ENCODE results near the gene MYO9A. TPM values are rescaled to one million over a fixed set of nuclear protein-coding genes. Genes with fewer than 3 reads are reported as not detected.

Gene MYO9A
- total and polyA plus RNA-seq, 2 donors: 4.4 to 11.6 TPM

GRCh38 chr15:71974211-71974610 lies 143.7 kb downstream of the MYO9A start:
- Histone ChIP-seq H3K27ac (ENCODE audit: low read depth in 1 of 2, low read length in 1 of 2) (no peak overlapping the region), H3K4me1 (ENCODE audit: control insufficient read depth in 2 of 2, insufficient read depth in 2 of 2, low read length in 2 of 2) (no peaks in the 10 kb centered on the region), H3K9me3 (ENCODE audit: control insufficient read depth in 2 of 2, insufficient read depth in 1 of 2, low read length in 1 of 2) (no peaks in the 10 kb centered on the region), H3K36me3 (ENCODE audit: control insufficient read depth in 2 of 2, insufficient read depth in 2 of 2, low read length in 1 of 2) (no peaks in the 10 kb centered on the region), H3K4me3 (ENCODE audit: low read length in 2 of 2) (no peak overlapping the region), H3K27me3 (ENCODE audit: control insufficient read depth in 2 of 2, insufficient read depth in 1 of 2, low read length in 1 of 2) (no peaks in the 10 kb centered on the region)
- WGBS: 96% methylated on average over 3 of the region's 3 CpGs
- no peak for DNase-seq (ENCODE audit: low read depth in 6 of 9, low spot score in 9 of 9)

GRCh38 chr15:71973366-71973765 lies 144.6 kb downstream of the MYO9A start:
- WGBS: 99% methylated on average over 5 of the region's 5 CpGs
- no peaks in the 10 kb centered on the region for H3K27me3 ChIP-seq (ENCODE audit: control insufficient read depth in 2 of 2, insufficient read depth in 1 of 2, low read length in 1 of 2)
- H3K36me3 ChIP-seq (ENCODE audit: control insufficient read depth in 2 of 2, insufficient read depth in 2 of 2, low read length in 1 of 2): no peaks in the 10 kb centered on the region
- no peak overlapping the region for H3K27ac ChIP-seq (ENCODE audit: low read depth in 1 of 2, low read length in 1 of 2)
- no peak overlapping the region for H3K4me3 ChIP-seq (ENCODE audit: low read length in 2 of 2)
- no peaks in the 10 kb centered on the region for H3K4me1 ChIP-seq (ENCODE audit: control insufficient read depth in 2 of 2, insufficient read depth in 2 of 2, low read length in 2 of 2)
- no peak for DNase-seq (ENCODE audit: low read depth in 6 of 9, low spot score in 9 of 9)
- no peaks in the 10 kb centered on the region for H3K9me3 ChIP-seq (ENCODE audit: control insufficient read depth in 2 of 2, insufficient read depth in 1 of 2, low read length in 1 of 2)

GRCh38 chr15:71971905-71972304 lies 146.0 kb downstream of the MYO9A start:
- H3K4me1 ChIP-seq (ENCODE audit: control insufficient read depth in 2 of 2, insufficient read depth in 2 of 2, low read length in 2 of 2): no peaks in the 10 kb centered on the region
- H3K4me3 ChIP-seq (ENCODE audit: low read length in 2 of 2): no peak overlapping the region
- no peak overlapping the region for H3K27ac ChIP-seq (ENCODE audit: low read depth in 1 of 2, low read length in 1 of 2)
- WGBS: 98% methylated on average over 2 of the region's 2 CpGs
- H3K27me3 ChIP-seq (ENCODE audit: control insufficient read depth in 2 of 2, insufficient read depth in 1 of 2, low read length in 1 of 2): no peaks in the 10 kb centered on the region
- H3K9me3 ChIP-seq (ENCODE audit: control insufficient read depth in 2 of 2, insufficient read depth in 1 of 2, low read length in 1 of 2): no peaks in the 10 kb centered on the region
- no peak for DNase-seq (ENCODE audit: low read depth in 6 of 9, low spot score in 9 of 9)
- H3K36me3 ChIP-seq (ENCODE audit: control insufficient read depth in 2 of 2, insufficient read depth in 2 of 2, low read length in 1 of 2): no peaks in the 10 kb centered on the region

GRCh38 chr15:71970435-71970834 lies 147.5 kb downstream of the MYO9A start:
- 98% methylated on average over 1 of the region's 1 CpG for WGBS
- Histone ChIP-seq H3K4me3 (ENCODE audit: low read length in 2 of 2) (no peak overlapping the region), H3K9me3 (ENCODE audit: control insufficient read depth in 2 of 2, insufficient read depth in 1 of 2, low read length in 1 of 2) (no peaks in the 10 kb centered on the region), H3K27me3 (ENCODE audit: control insufficient read depth in 2 of 2, insufficient read depth in 1 of 2, low read length in 1 of 2) (no peaks in the 10 kb centered on the region), H3K4me1 (ENCODE audit: control insufficient read depth in 2 of 2, insufficient read depth in 2 of 2, low read length in 2 of 2) (no peaks in the 10 kb centered on the region), H3K36me3 (ENCODE audit: control insufficient read depth in 2 of 2, insufficient read depth in 2 of 2, low read length in 1 of 2) (no peaks in the 10 kb centered on the region), H3K27ac (ENCODE audit: low read depth in 1 of 2, low read length in 1 of 2) (no peak overlapping the region)
- no peak for DNase-seq (ENCODE audit: low read depth in 6 of 9, low spot score in 9 of 9)

- no peaks in the 10 kb centered on the region for H3K4me1 ChIP-seq (ENCODE audit: control insufficient read depth in 2 of 2, insufficient read depth in 2 of 2, low read length in 2 of 2)
- no peak overlapping the region for H3K27ac ChIP-seq (ENCODE audit: low read depth in 1 of 2, low read length in 1 of 2)
- H3K27me3 ChIP-seq (ENCODE audit: control insufficient read depth in 2 of 2, insufficient read depth in 1 of 2, low read length in 1 of 2): no peaks in the 10 kb centered on the region
- H3K9me3 ChIP-seq (ENCODE audit: control insufficient read depth in 2 of 2, insufficient read depth in 1 of 2, low read length in 1 of 2): no peaks in the 10 kb centered on the region
- no peak overlapping the region for H3K4me3 ChIP-seq (ENCODE audit: low read length in 2 of 2)
- DNase-seq (ENCODE audit: low read depth in 6 of 9, low spot score in 9 of 9): no peak
- no peaks in the 10 kb centered on the region for H3K36me3 ChIP-seq (ENCODE audit: control insufficient read depth in 2 of 2, insufficient read depth in 2 of 2, low read length in 1 of 2)
- 97% methylated on average over 1 of the region's 1 CpG for WGBS
Observed at GRCh38 chr15:71962537-71962936, 155.4 kb downstream of the MYO9A start.

GRCh38 chr15:71957026-71957425 lies 160.9 kb downstream of the MYO9A start:
- Histone ChIP-seq H3K36me3 (ENCODE audit: control insufficient read depth in 2 of 2, insufficient read depth in 2 of 2, low read length in 1 of 2) (no peaks in the 10 kb centered on the region), H3K4me3 (ENCODE audit: low read length in 2 of 2) (no peak overlapping the region), H3K27ac (ENCODE audit: low read depth in 1 of 2, low read length in 1 of 2) (no peak overlapping the region), H3K27me3 (ENCODE audit: control insufficient read depth in 2 of 2, insufficient read depth in 1 of 2, low read length in 1 of 2) (no peaks in the 10 kb centered on the region), H3K4me1 (ENCODE audit: control insufficient read depth in 2 of 2, insufficient read depth in 2 of 2, low read length in 2 of 2) (no peaks in the 10 kb centered on the region), H3K9me3 (ENCODE audit: control insufficient read depth in 2 of 2, insufficient read depth in 1 of 2, low read length in 1 of 2) (no peaks in the 10 kb centered on the region)
- 91% methylated on average over 2 of the region's 2 CpGs for WGBS
- no peak for DNase-seq (ENCODE audit: low read depth in 6 of 9, low spot score in 9 of 9)

GRCh38 chr15:71951134-71951533 lies 166.8 kb downstream of the MYO9A start:
- no peaks in the 10 kb centered on the region for H3K36me3 ChIP-seq (ENCODE audit: control insufficient read depth in 2 of 2, insufficient read depth in 2 of 2, low read length in 1 of 2)
- DNase-seq (ENCODE audit: low read depth in 6 of 9, low spot score in 9 of 9): no peak
- H3K27me3 ChIP-seq (ENCODE audit: control insufficient read depth in 2 of 2, insufficient read depth in 1 of 2, low read length in 1 of 2): no peaks in the 10 kb centered on the region
- H3K4me1 ChIP-seq (ENCODE audit: control insufficient read depth in 2 of 2, insufficient read depth in 2 of 2, low read length in 2 of 2): no peaks in the 10 kb centered on the region
- WGBS: over 99% methylated on average over 2 of the region's 2 CpGs
- no peak overlapping the region for H3K27ac ChIP-seq (ENCODE audit: low read depth in 1 of 2, low read length in 1 of 2)
- H3K9me3 ChIP-seq (ENCODE audit: control insufficient read depth in 2 of 2, insufficient read depth in 1 of 2, low read length in 1 of 2): no peaks in the 10 kb centered on the region
- H3K4me3 ChIP-seq (ENCODE audit: low read length in 2 of 2): no peak overlapping the region

GRCh38 chr15:71945012-71945411 lies 172.9 kb downstream of the MYO9A start:
- H3K9me3 ChIP-seq (ENCODE audit: control insufficient read depth in 2 of 2, insufficient read depth in 1 of 2, low read length in 1 of 2): no peaks in the 10 kb centered on the region
- no peak overlapping the region for H3K4me3 ChIP-seq (ENCODE audit: low read length in 2 of 2)
- no peaks in the 10 kb centered on the region for H3K27me3 ChIP-seq (ENCODE audit: control insufficient read depth in 2 of 2, insufficient read depth in 1 of 2, low read length in 1 of 2)
- no peak for DNase-seq (ENCODE audit: low read depth in 6 of 9, low spot score in 9 of 9)
- WGBS: 100% methylated on average over 1 of the region's 1 CpG
- no peak overlapping the region for H3K27ac ChIP-seq (ENCODE audit: low read depth in 1 of 2, low read length in 1 of 2)
- no peaks in the 10 kb centered on the region for H3K36me3 ChIP-seq (ENCODE audit: control insufficient read depth in 2 of 2, insufficient read depth in 2 of 2, low read length in 1 of 2)
- H3K4me1 ChIP-seq (ENCODE audit: control insufficient read depth in 2 of 2, insufficient read depth in 2 of 2, low read length in 2 of 2): no peaks in the 10 kb centered on the region

- Histone ChIP-seq H3K36me3 (ENCODE audit: control insufficient read depth in 2 of 2, insufficient read depth in 2 of 2, low read length in 1 of 2) (no peaks in the 10 kb centered on the region), H3K4me1 (ENCODE audit: control insufficient read depth in 2 of 2, insufficient read depth in 2 of 2, low read length in 2 of 2) (no peaks in the 10 kb centered on the region), H3K27me3 (ENCODE audit: control insufficient read depth in 2 of 2, insufficient read depth in 1 of 2, low read length in 1 of 2) (no peaks in the 10 kb centered on the region), H3K4me3 (ENCODE audit: low read length in 2 of 2) (no peak overlapping the region), H3K27ac (ENCODE audit: low read depth in 1 of 2, low read length in 1 of 2) (no peak overlapping the region), H3K9me3 (ENCODE audit: control insufficient read depth in 2 of 2, insufficient read depth in 1 of 2, low read length in 1 of 2) (no peaks in the 10 kb centered on the region)
- 97% methylated on average over 5 of the region's 5 CpGs for WGBS
- no peak for DNase-seq (ENCODE audit: low read depth in 6 of 9, low spot score in 9 of 9)
Observed at GRCh38 chr15:71943806-71944205, 174.1 kb downstream of the MYO9A start.

GRCh38 chr15:71939981-71940588 lies 177.9 kb downstream of the MYO9A start:
- H3K27ac ChIP-seq (ENCODE audit: low read depth in 1 of 2, low read length in 1 of 2): no peak overlapping the region
- no peak overlapping the region for H3K4me3 ChIP-seq (ENCODE audit: low read length in 2 of 2)
- no peaks in the 10 kb centered on the region for H3K9me3 ChIP-seq (ENCODE audit: control insufficient read depth in 2 of 2, insufficient read depth in 1 of 2, low read length in 1 of 2)
- no peak for DNase-seq (ENCODE audit: low read depth in 6 of 9, low spot score in 9 of 9)
- H3K4me1 ChIP-seq (ENCODE audit: control insufficient read depth in 2 of 2, insufficient read depth in 2 of 2, low read length in 2 of 2): no peaks in the 10 kb centered on the region
- WGBS: 98% methylated on average over 6 of the region's 6 CpGs
- no peaks in the 10 kb centered on the region for H3K36me3 ChIP-seq (ENCODE audit: control insufficient read depth in 2 of 2, insufficient read depth in 2 of 2, low read length in 1 of 2)
- no peaks in the 10 kb centered on the region for H3K27me3 ChIP-seq (ENCODE audit: control insufficient read depth in 2 of 2, insufficient read depth in 1 of 2, low read length in 1 of 2)

Data from thymus (tissue), 11 donors.